ENCODE data around the gene EPHB1.

The EPHB1 gene

GRCh38 chr3:134852132-134852531 is 57.1 kb downstream of the EPHB1 start:
- DNase-seq: no peak

- no peak for DNase-seq
Measured at GRCh38 chr3:134852893-134853351, 57.9 kb downstream of the EPHB1 start.

GRCh38 chr3:134854254-134854653 is 59.2 kb downstream of the EPHB1 start:
- no peak for DNase-seq

- no peak for DNase-seq
Measured at GRCh38 chr3:134857356-134857755, 62.3 kb downstream of the EPHB1 start.

- no peak for DNase-seq
Measured at GRCh38 chr3:134857776-134858362, 62.8 kb downstream of the EPHB1 start.

GRCh38 chr3:134858441-134859035 is 63.5 kb downstream of the EPHB1 start:
- no peak for DNase-seq

GRCh38 chr3:134859341-134859740 is 64.3 kb downstream of the EPHB1 start:
- DNase-seq: no peak

GRCh38 chr3:134860141-134860540 is 65.1 kb downstream of the EPHB1 start:
- DNase-seq: no peak

- DNase-seq: no peak
Measured at GRCh38 chr3:134863915-134864314, 68.9 kb downstream of the EPHB1 start.

- DNase-seq: no peak
Measured at GRCh38 chr3:134864636-134865035, 69.6 kb downstream of the EPHB1 start.

GRCh38 chr3:134867277-134867676 is 72.2 kb downstream of the EPHB1 start:
- DNase-seq: no peak

- DNase-seq: no peak
Measured at GRCh38 chr3:134869153-134869726, 74.2 kb downstream of the EPHB1 start.

- DNase-seq: no peak
Measured at GRCh38 chr3:134871818-134872217, 76.8 kb downstream of the EPHB1 start.

GRCh38 chr3:134872440-134873388 is 77.7 kb downstream of the EPHB1 start:
- no peak for DNase-seq

- DNase-seq: no peak
Measured at GRCh38 chr3:134873789-134874188, 78.7 kb downstream of the EPHB1 start.

GRCh38 chr3:134874737-134875413 is 79.8 kb downstream of the EPHB1 start:
- DNase-seq: no peak

GRCh38 chr3:134876836-134877235 is 81.8 kb downstream of the EPHB1 start:
- DNase-seq: no peak

GRCh38 chr3:134877788-134878187 is 82.7 kb downstream of the EPHB1 start:
- no peak for DNase-seq

GRCh38 chr3:134879990-134880389 is 84.9 kb downstream of the EPHB1 start:
- DNase-seq: no peak

- no peak for DNase-seq
Measured at GRCh38 chr3:134880431-134880830, 85.4 kb downstream of the EPHB1 start.

- DNase-seq: no peak
Measured at GRCh38 chr3:134881305-134881704, 86.2 kb downstream of the EPHB1 start.

GRCh38 chr3:134883697-134884385 is 88.8 kb downstream of the EPHB1 start:
- no peak for DNase-seq
